GM18511 (cell line): ENCODE measurements around the gene OBI1.
"Not testable (repeated sequence)": the region's sequence is repeated elsewhere in the genome, so short reads cannot be mapped to it uniquely, and the experiment has no call there.

ENCODE experiments used
- ATAC-seq: cut with Tn5 transposase; IDR thresholded peaks from one replicate; pipeline ENCODE4 v1.9.1; 2021; ENCODE audit warnings: mild to moderate bottlenecking, moderate library complexity; ENCODE audit not compliant: unreplicated experiment

OBI1 gene

DNA sequence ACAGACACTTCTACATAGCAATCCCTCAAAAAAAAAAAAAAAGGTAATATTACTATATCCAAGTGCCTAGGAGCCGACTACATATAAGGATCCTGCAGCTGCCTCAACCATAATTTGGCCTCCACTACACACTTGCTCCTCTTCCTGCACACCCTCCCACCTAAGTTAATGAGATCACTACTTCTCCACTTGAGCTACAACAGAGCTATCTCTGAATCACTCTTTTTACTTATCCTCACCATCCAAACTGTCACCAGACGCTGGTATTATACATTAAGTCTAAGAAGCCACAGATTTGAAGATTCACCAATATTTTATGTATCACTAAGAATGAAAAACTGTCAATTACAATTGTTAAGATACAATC, 8.3 kb downstream of the OBI1 start:
- ATAC-seq, result no peak

GRCh38 chr13:78649997-78650716, 8.8 kb downstream of the OBI1 start:
- ATAC-seq, result no peak

DNA sequence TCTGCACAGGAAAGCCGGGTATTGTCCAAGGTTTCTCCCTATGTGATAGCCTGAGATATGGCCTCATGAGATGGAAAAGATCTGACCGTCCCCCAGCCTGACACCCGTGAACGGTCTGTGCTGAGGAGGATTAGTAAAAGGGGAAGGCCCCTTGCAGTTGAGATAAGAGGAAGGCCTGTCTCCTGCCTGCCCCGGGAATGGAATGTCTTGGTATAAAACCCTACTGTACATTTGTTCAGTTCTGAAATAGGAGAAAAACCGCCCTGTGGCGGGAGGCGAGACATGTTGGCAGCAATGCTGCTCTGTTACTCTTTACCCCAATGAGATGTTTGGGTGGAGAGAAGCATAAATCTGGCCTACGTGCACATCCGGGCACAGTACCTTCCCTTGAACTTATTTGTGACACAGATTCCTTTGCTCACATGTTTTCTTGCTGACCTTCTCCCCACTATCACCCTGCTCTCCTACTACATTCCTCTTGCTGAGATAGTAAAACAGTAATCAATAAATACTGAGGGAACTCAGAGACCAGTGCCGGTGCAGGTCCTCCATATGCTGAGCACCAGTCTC, 11.8 kb downstream of the OBI1 start:
- ATAC-seq, result not testable (repeated sequence)

GRCh38 chr13:78638216-78638615, 20.7 kb downstream of the OBI1 start:
- peak; percentile 70 for ATAC-seq

DNA sequence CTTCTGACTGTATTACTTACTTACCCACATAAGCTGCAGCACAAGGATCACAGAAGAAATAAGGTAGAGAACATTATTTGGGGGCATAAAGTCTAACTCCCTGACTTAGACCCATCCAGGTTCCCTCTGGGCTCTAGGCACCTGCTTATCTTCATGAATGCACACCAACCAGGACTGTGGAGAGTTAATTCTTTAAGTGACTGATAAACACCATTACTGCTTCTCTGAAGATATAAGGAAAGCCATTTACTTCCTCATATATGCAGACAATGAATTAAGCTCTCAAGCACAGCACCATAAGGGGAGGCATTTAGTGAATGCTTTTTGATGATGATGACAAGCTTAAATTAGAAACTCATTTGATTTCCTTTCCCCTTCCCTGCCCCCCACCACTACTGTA, 22.5 kb downstream of the OBI1 start:
- ATAC-seq, result no peak

GRCh38 chr13:78632996-78633395, 26.0 kb downstream of the OBI1 start:
- ATAC-seq, result no peak

- ATAC-seq, result no peak
Observed at GRCh38 chr13:78631077-78631476, 27.9 kb downstream of the OBI1 start.

DNA sequence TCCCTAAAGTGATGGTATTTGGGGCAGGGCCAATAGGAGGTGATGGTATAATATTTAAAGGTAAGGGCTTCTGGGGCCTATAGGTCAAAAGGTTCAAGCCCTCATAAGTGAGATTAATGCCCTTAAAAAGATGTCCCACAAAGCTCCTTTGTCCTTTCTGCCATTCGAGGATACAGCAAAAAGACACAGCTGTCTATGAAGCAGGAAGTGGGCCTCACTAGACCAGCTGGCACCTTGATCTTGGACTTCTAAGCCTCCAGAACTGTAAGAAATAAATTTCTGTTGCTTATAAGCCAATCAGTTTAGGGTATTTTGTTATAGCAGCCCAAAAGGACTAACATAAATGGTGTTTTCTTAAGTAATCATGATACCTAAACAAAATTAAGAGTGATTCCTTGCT, 28.4 kb downstream of the OBI1 start:
- no peak for ATAC-seq

- no peak for ATAC-seq
Observed at GRCh38 chr13:78625384-78625783, 33.6 kb downstream of the OBI1 start.

- ATAC-seq, result no peak
Observed at GRCh38 chr13:78623132-78623531, 35.8 kb downstream of the OBI1 start.

DNA sequence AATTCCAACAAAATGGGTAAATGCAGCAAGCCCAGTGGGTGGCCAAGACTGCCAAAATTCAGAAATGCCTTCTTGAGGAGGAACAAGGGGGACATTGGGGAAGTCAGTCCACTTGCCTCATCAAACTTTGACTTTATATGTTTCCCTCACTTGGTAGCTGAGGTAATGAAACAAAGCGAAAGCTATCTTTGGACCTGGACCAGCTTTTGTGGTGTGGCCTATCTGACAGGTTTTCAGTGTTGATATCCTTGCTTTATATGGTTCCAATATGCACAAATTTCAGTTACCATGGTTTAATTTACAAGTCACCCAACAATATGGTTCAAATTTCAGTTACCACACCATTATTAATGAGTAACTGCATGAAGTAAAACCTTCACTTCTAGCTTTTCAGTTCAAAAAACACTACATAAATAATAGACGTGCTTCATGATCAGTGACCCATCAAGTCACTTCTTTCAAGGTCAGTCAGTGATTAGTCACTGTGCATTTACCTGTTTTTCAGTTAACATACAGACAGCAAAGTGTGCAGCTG, 38.0 kb downstream of the OBI1 start:
- no peak for ATAC-seq

DNA sequence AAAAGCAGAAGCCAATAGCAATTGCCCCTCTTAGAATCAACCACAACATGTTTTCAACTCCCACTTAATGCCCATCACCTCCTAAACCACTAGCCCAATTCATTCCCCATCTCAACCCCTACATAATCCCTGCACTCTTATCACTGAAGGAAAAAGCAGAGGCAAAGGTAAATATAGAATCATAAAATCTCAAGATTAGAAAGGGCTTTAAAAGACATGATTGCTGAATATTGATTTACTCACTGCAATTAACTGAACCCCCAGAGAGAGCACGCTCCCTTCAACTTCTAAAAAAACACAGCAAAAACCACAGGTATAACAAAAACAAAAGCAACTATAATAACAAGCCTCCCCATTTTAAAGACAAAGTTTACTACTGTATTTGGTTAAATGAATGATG, 40.5 kb downstream of the OBI1 start:
- ATAC-seq, result no peak

GRCh38 chr13:78611040-78611439, 47.9 kb downstream of the OBI1 start:
- ATAC-seq, result no peak

DNA sequence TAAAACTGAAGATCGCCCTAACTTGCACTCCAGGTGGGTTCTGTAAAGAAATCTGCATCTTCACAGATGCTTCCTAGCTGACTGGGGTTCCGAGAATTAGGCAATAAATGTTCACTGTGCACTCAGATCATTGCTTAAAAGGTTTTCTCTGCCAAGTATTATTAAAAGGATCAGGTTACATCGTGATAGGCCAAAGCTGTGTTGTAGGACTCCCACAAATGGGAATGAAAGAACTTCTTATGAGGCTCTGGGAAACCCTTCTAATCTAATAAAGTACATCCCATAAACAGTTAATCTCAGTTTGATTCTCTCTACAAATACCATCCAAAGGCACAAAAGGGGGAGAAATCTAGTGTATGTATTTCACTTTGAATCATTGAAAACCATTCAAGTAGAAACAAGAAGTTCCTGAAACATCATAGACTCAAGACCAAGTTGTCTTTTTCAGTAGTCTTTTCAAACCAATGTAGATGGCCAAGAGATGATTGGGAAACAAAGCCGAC, 48.5 kb downstream of the OBI1 start:
- ATAC-seq, result no peak

DNA sequence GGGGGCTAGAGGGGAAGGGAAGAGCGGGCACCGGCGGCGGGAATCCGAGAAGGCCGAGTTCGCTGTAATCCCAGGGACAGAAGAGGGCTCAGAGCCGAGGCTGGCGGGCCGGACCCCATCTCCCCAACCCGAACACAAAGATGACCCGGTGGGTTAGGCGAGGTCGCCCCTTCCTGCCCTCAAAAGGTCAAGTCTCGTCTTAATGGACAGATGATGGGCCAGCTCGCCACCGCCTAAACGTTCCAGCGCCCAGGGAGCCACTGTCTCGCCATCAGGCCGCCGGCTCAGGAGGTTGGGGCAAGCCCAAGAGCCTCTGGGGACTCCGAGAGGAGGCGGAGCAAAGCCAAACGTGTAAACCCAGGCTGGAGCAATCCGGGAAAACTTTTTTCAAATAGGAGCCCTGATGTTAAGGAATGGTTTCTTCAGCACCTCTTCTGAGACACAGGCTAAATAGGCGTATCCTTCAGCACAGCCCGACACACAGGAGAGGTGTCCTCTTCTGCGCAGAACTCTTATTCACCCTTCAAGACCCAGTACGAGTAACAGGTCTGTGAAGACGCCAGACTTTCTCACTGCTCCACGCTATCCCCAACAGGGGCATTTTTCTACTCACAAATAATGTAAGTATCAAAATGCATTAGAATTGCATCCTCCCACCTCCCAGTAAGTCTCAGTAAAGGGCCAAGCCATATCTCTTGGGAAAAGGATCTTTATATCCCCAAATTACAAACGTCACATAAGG, 49.3 kb downstream of the OBI1 start:
- no peak for ATAC-seq

DNA sequence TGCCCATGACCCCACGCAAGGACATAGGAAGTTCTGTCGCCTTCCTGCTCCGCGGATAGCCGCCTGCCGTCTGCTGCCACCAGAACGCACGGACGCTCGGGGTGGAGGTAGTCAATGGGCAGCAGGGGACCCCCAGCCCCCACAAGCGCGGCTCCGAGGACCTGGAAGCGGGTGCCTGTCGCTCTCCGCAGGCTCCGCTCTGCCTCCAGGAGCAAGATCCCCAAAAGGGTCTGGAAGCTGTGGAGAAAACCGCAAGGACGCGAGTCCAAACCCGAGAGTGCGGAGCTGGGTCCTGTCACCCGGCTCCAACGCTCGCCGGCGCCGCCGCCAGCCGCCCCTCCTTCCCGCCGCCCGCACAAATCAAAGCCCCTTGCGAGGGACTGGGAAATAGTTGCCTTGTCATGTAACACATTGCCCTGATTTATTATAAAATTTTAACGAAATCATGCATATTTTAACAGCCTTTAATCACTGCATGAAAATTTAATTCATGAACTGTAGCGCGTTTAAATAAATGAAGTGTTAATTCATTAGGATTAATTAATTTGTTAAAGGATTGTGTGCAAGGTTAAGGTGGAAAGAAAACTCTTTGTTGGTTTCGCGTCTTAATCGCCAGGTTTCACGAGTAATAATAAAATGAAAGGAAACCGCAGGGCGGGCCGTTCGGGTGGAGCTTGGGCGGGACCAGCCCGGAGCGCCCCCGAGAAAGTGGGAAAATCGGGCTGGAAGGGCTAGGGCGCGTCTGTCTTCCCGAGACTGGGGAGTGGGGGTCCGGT, 50.1 kb downstream of the OBI1 start:
- no peak for ATAC-seq

DNA sequence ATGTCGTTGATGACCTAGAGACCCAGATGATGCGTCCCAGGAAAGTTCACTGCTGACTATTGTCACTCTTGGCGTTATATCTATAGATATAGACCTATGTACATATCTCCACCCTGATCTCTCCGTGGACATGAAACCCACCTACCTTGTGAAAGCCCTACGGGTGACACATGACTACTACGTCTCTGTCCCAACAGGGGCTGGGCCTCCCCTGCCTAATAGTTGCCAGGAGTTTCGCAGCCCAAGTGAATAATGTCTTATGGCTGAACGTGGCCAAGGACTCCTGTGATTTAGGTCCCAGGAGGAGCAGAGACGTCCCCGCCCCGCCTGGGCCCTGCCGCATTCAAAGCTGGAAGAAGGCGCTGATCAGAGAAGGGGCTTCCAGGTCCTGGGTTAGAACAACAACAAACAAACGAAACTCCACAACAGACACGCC, 50.7 kb downstream of the OBI1 start:
- no peak for ATAC-seq

DNA sequence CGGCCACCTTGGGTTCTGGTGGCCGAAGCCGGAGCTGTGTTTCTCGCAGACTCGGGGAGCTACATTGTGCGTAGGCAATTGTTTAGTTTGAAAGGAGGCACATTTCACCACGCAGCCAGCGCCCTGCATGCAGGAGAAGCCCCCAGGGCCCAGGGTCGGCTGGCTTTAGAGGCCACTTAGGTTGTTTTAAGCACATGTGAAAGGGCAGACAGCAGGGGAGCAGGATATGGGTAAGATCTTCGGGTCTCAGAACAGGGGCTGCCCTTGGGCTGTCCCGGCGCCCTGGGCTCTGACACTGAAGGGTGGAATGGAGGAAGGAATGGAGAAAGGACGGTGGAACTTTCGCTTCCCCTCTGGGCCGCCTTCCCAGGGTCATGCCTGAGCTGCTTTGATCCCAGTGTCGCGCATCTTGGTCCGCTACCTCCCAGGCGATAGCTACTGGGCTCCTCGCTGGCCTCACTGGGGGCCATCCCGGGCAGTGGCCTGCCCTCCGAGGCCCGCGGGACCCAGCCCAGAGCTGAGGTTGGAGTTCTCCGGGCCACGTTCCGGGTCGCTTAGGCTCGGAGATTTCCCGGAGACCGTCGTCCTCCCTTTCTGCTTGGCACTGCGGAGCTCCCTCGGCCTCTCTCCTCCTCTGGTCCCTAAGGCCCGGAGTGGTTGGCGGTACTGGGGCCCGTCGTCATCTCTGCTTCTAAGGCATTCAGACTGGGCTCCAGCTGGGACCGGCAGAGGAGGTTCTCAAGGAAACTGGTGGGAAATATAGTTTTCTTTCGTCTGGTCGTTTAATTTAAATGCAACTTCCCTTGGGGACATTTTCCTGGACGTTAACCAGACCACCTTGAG, 51.3 kb downstream of the OBI1 start:
- ATAC-seq, result no peak

DNA sequence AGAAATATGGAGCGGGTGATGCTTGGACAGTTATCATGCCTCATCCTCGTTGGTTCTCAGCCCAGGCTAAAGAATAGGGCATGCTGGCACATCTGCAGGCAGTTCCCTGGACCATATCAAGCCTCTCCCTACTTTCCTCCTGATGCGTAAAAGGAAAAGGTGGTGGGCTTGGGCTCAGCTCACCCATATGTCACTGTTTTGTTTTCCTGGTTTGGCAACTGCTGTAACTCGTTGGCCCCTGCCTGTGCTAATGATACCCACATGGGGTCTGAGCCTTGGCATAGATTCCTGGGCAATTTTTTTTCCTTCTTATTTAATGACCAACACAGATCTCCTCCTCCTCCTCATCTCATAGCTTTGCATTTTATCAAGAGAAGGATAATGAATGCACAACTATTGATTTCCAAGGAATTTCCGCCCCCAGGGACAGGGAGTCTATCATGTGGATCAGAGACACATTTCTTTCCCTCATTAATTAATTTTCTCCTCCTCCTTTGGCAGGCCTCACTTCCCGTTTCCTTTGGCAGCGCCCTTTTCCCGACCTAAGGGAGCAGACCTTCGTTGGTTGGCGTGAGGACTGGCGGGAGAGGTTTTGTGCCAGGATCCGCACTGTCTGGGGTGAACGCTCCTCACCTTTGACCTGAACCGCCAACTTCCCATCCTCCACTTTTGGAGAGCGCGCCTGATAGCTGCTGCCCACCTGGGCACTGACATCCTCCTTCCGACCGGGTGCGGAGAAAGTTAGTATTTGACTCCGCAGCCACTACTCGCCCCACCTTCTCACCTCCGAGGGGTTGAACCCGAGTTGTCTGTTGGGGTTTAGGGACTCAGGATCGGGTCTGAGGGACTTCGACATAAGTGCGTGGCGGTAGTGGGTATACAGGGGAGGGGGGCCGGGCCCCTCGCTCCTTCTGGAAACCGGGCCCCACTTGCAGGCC, 52.2 kb downstream of the OBI1 start:
- no peak for ATAC-seq
